ENCODE data around the gene RNASEH2A. TPM values are rescaled to one million over a fixed set of nuclear protein-coding genes. Genes with fewer than 3 reads are reported as not detected.

RNASEH2A gene
- polyA plus RNA-seq, 1 donor: 20.3 TPM

DNA sequence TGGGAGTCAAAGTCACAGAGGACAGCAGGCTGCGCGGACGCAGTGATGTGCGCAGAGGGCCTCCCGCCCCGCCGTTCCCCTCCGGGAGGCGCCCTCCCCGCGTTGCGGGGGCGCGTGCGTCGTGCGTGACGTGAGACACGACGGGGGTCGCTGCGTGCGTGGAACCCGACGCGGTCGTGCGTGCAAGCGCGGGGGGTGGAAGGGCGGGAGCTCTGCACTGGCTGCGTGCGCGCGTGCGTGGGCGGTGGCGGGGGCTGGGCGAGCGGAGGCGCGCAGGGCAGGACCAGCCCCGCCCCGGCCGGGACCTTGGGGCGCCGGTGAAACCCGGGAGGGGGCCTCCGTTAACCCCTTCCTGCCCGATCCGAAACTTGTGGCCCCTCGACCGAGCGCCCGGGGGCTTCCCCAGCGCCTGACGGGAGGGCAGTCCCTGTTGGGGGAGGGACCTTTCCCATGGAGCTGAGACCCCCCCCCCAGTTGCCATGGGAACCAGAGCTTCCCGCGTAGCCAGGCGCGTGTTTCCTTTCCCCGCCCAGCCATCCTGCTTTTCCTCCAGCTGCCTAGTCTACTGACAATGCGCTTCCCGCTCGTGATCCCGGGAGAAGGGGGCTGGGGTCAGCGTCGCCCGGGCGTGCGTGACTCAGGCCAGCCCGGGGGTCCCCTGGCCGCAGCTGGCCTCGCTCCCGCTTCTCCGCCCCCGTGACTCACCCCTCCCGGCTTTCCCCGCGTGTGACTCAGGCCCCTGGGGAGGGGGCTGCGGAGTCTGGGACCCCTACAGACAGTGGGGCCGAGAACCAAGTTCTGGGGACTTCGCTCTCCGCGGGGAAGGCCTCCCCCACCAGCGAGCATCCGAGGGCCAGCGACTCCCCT lies 23.7 kb upstream of the RNASEH2A start:
- H3K27me3 ChIP-seq (ENCODE audit: control insufficient read depth, insufficient read depth, low read length): no peaks in the 10 kb centered on the region
- H3K36me3 ChIP-seq (ENCODE audit: control insufficient read depth, insufficient read depth, low read length): no peaks in the 10 kb centered on the region
- peak overlapping the region; percentile 100 for H3K27ac ChIP-seq (ENCODE audit: low read length)
- H3K4me3 ChIP-seq (ENCODE audit: low read length): peak overlapping the region; percentile 58
- no peaks in the 10 kb centered on the region for H3K9me3 ChIP-seq (ENCODE audit: control insufficient read depth, low read depth, low read length)
- H3K4me1 ChIP-seq (ENCODE audit: control insufficient read depth, insufficient read depth, low read length): peaks cover 69% of the 10 kb centered on the region
- DNase-seq: peak; percentile 84 to 90
- WGBS (ENCODE audit: insufficient coverage, low lambda C conversion rate): no CpG with 5 or more reads among the region's 88 CpGs

DNA sequence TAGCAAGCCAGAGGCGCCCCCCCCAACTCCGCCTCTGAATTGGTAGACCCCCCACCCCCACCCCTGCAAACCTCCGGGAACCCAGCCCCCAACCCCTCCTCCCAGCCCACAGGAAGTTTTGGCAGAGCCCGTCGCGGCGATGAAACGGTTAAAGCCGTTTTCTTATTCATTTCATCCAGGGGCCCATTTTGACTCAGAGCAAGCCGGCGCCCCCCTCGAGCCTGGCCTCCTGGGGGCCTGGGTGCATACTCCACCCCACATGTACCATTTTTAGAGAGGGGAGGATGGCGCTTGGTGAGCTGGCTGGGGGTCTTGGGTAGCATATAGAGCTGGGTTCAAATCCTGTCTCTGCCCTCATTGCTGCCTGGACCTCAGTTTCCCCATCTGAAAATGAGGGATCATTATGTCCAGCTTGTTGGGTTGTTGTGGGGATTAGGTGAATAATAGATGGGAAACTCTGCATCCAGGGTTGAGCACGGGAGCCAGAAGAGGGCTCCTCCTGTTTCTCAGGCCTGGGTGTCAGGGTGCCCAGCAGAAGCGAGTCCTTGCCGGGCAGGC lies 23.0 kb upstream of the RNASEH2A start:
- Histone ChIP-seq H3K36me3 (ENCODE audit: control insufficient read depth, insufficient read depth, low read length) (no peaks in the 10 kb centered on the region), H3K27me3 (ENCODE audit: control insufficient read depth, insufficient read depth, low read length) (no peaks in the 10 kb centered on the region), H3K4me1 (ENCODE audit: control insufficient read depth, insufficient read depth, low read length) (peaks cover 75% of the 10 kb centered on the region), H3K9me3 (ENCODE audit: control insufficient read depth, low read depth, low read length) (no peaks in the 10 kb centered on the region), H3K4me3 (ENCODE audit: low read length) (peak overlapping the region; percentile 58), H3K27ac (ENCODE audit: low read length) (peak overlapping the region; percentile 100)
- DNase-seq: no peak
- WGBS (ENCODE audit: insufficient coverage, low lambda C conversion rate): no CpG with 5 or more reads among the region's 16 CpGs

DNA sequence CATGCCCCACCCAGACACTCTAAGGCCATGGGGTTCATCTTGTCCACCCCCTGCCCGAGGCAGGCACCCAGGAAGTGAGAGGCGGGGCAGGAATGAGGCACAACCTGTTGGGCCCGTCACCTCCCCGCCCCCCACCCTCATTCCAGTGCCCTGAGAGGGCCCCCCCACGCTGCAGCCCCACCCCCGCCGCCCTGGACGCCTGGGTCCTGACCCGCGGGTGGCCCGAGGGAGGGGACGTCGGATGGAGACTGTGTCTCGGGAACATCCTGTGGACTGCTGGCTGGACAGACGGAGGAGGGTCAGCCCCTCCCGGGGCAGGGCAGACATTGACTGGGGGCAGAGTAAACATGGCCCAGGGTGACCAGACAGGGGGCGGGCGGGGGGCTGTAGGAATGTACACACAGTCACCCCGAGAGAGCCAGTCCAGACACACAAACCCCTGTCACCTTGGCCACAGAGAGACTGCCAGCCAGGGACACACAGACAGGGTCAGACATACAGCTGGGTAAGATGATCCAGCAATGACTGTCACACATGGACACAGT lies 22.5 kb upstream of the RNASEH2A start:
- Histone ChIP-seq H3K4me1 (ENCODE audit: control insufficient read depth, insufficient read depth, low read length) (peaks cover 75% of the 10 kb centered on the region), H3K27ac (ENCODE audit: low read length) (peak overlapping the region; percentile 100), H3K4me3 (ENCODE audit: low read length) (no peak overlapping the region), H3K27me3 (ENCODE audit: control insufficient read depth, insufficient read depth, low read length) (no peaks in the 10 kb centered on the region), H3K36me3 (ENCODE audit: control insufficient read depth, insufficient read depth, low read length) (no peaks in the 10 kb centered on the region), H3K9me3 (ENCODE audit: control insufficient read depth, low read depth, low read length) (no peaks in the 10 kb centered on the region)
- peak in 1 of 2 donors; percentile 70 for DNase-seq
- WGBS (ENCODE audit: insufficient coverage, low lambda C conversion rate): no CpG with 5 or more reads among the region's 19 CpGs

DNA sequence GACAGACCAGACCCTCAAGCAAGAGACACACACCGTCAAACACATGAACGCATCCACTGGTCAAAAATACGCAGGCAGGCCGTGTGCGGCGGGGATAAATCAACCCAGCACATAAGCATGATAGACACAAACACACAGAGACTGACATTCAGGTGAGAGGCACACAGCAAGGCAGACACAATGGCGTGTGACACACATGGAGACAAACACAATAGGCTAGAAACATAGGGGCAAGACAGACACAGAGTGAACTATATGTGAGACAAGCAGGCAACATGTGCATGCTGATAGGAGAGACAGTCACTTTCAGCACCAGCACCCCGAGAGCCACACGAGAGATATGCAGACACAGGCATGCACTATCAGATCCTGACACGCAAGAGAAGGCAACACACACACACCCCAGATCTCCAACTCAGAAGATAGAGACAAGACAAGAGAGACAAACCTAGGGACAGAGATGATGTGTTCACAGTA lies 22.0 kb upstream of the RNASEH2A start:
- DNase-seq: peak in 1 of 2 donors; percentile 61
- H3K4me1 ChIP-seq (ENCODE audit: control insufficient read depth, insufficient read depth, low read length): peaks cover 75% of the 10 kb centered on the region
- peak overlapping the region; percentile 100 for H3K27ac ChIP-seq (ENCODE audit: low read length)

DNA sequence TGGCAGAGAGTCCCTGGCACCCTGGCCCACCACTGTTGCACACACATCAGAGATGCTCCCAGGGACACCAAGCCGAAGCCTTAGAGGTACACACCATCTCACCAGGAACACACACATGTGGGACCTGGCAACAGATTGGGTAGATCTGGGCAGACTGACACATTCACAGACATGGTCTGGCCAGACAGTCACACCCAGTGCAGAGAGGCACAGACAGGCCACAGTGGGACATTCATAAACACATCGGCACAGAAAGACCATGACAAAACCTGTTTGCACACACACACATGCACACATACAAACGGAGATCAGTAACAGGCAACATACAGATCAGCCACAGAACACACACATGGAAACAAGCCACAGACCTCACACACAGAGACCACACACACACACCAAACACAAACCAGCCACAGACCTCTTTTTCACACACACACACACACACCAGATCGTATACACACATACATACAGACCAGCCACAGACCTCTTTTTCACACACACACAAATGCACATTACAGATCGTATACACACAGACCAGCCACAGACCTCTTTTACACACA lies 21.4 kb upstream of the RNASEH2A start:
- H3K9me3 ChIP-seq (ENCODE audit: control insufficient read depth, low read depth, low read length): no peaks in the 10 kb centered on the region
- WGBS (ENCODE audit: insufficient coverage, low lambda C conversion rate): no CpG with 5 or more reads among the region's 5 CpGs
- peak overlapping the region; percentile 100 for H3K27ac ChIP-seq (ENCODE audit: low read length)
- H3K4me1 ChIP-seq (ENCODE audit: control insufficient read depth, insufficient read depth, low read length): peaks cover 74% of the 10 kb centered on the region
- H3K4me3 ChIP-seq (ENCODE audit: low read length): no peak overlapping the region
- no peaks in the 10 kb centered on the region for H3K36me3 ChIP-seq (ENCODE audit: control insufficient read depth, insufficient read depth, low read length)
- no peaks in the 10 kb centered on the region for H3K27me3 ChIP-seq (ENCODE audit: control insufficient read depth, insufficient read depth, low read length)
- peak in 1 of 2 donors; percentile 73 for DNase-seq

More for the DNA sequence above, 22.0 kb upstream of the RNASEH2A start:
- no peak overlapping the region for H3K4me3 ChIP-seq (ENCODE audit: low read length)
- H3K27me3 ChIP-seq (ENCODE audit: control insufficient read depth, insufficient read depth, low read length): no peaks in the 10 kb centered on the region
- no CpG with 5 or more reads among the region's 10 CpGs for WGBS (ENCODE audit: insufficient coverage, low lambda C conversion rate)
- no peaks in the 10 kb centered on the region for H3K9me3 ChIP-seq (ENCODE audit: control insufficient read depth, low read depth, low read length)
- H3K36me3 ChIP-seq (ENCODE audit: control insufficient read depth, insufficient read depth, low read length): no peaks in the 10 kb centered on the region

DNA sequence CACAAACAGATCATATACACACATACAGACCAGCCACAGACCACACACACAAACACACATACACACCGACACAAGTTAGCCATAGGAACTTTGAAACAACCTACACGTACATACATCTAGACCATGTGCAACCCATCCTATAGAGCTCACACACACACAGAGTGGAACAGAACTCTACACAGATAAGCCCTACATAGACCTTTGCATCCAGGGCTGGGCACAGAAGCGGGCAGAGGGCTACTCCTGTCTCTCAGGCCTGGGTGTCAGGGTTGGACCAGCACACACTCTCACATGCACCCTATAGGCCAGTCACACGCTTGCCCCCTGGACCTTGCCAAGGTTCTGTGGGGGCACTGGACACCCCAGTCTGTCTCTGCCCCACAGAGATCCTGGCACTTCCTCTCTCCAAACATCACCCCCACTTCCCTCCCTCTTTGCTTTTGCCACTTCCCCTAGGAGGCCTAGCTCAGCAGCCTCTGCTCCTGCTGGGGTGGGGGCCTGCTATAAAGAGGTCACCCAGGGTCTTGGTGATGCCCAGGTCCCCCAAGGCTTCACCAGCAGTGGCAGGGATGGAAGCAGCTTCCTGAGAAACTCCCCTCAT lies 20.9 kb upstream of the RNASEH2A start:
- peak; percentile 65 to 79 for DNase-seq
- Histone ChIP-seq H3K9me3 (ENCODE audit: control insufficient read depth, low read depth, low read length) (no peaks in the 10 kb centered on the region), H3K27ac (ENCODE audit: low read length) (peak overlapping the region; percentile 100), H3K4me3 (ENCODE audit: low read length) (no peak overlapping the region), H3K27me3 (ENCODE audit: control insufficient read depth, insufficient read depth, low read length) (no peaks in the 10 kb centered on the region), H3K4me1 (ENCODE audit: control insufficient read depth, insufficient read depth, low read length) (peaks cover 77% of the 10 kb centered on the region), H3K36me3 (ENCODE audit: control insufficient read depth, insufficient read depth, low read length) (no peaks in the 10 kb centered on the region)
- no CpG with 5 or more reads among the region's 4 CpGs for WGBS (ENCODE audit: insufficient coverage, low lambda C conversion rate)

DNA sequence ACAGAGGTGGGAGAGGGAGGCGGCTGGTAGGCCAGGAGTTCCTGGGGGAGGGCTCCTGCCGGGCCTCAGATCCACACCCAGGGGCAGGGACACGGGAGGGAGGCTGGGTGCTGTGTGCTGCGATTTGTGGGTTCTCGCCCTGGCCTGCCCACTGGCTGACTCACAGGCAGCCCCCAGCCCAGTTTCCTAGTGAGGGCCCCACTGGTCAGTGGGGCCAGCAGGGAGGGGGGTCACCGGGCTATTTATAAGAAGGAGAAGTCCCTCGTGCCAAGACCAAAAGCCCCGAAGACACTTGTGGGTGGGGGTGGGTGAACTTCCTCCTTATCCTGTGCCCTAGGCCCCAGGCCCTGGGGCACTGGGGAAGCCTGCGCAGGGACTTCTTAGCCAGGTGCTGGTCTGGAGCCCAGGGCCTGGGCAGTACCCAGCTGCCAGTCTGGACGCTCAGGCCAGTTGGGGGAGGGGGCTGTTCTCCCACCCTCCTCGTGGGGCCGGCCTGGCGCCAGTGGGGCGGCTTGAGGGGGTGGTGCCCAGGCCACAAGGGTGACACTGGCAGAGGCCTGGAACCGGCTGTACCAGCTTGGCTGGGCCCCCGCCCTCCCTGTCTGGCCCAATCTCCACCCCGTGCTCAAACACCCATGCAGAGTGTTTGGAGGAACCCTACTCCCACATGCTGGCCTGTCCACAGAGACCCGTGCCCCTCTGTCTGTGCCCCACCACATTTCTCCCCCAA lies 20.1 kb upstream of the RNASEH2A start:
- Histone ChIP-seq H3K27me3 (ENCODE audit: control insufficient read depth, insufficient read depth, low read length) (no peaks in the 10 kb centered on the region), H3K4me1 (ENCODE audit: control insufficient read depth, insufficient read depth, low read length) (peaks cover 82% of the 10 kb centered on the region), H3K4me3 (ENCODE audit: low read length) (no peak overlapping the region), H3K9me3 (ENCODE audit: control insufficient read depth, low read depth, low read length) (no peaks in the 10 kb centered on the region), H3K27ac (ENCODE audit: low read length) (peak overlapping the region; percentile 100), H3K36me3 (ENCODE audit: control insufficient read depth, insufficient read depth, low read length) (no peaks in the 10 kb centered on the region)
- no CpG with 5 or more reads among the region's 18 CpGs for WGBS (ENCODE audit: insufficient coverage, low lambda C conversion rate)
- DNase-seq: peak in 1 of 2 donors; percentile 50

DNA sequence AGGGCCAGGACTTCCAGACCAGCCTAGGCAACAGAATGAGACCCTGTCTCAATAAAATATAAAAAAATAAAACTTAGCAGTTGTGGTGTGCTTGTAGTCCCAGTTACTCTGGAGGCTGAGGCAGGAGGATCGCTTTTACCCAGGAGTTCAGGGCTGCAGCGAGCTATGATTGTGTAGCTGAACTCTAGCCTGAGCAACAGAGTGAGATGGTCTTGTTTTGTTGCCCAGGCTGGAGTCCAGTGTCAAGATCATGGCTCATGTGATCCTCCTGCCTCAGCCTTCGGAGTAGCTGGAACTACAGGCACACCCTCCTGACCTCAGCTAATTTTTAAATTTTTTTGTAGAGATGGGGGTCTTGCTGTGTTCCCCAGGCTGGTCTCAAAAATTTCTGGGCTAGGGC lies 19.4 kb upstream of the RNASEH2A start:
- H3K36me3 ChIP-seq (ENCODE audit: control insufficient read depth, insufficient read depth, low read length): no peaks in the 10 kb centered on the region
- peaks cover 78% of the 10 kb centered on the region for H3K4me1 ChIP-seq (ENCODE audit: control insufficient read depth, insufficient read depth, low read length)
- no peaks in the 10 kb centered on the region for H3K27me3 ChIP-seq (ENCODE audit: control insufficient read depth, insufficient read depth, low read length)
- H3K4me3 ChIP-seq (ENCODE audit: low read length): no peak overlapping the region
- no CpG with 5 or more reads among the region's 3 CpGs for WGBS (ENCODE audit: insufficient coverage, low lambda C conversion rate)
- no peaks in the 10 kb centered on the region for H3K9me3 ChIP-seq (ENCODE audit: control insufficient read depth, low read depth, low read length)
- DNase-seq: peak in 1 of 2 donors; percentile 55
- H3K27ac ChIP-seq (ENCODE audit: low read length): peak overlapping the region; percentile 100

DNA sequence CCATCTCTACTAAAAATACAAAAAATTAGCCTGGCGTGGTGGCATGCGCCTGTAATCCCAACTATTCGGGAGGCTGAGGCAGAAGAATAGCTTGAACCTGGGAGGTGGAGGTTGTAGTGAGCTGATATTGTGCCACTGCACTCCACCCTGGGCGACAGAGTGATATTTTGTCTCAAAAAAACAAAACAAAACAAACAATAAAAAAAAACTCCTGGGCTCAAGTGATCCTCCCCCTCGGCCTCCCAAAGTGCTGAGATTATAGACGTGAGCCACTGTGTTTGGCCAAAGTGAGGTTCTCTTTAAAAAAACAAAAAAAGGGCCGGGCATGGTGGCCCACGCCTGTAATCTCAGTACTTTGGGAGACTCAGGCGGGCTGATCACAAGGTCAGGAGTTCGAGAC lies 18.9 kb upstream of the RNASEH2A start:
- no peak for DNase-seq
- Histone ChIP-seq H3K4me1 (ENCODE audit: control insufficient read depth, insufficient read depth, low read length) (peaks cover 74% of the 10 kb centered on the region), H3K27ac (ENCODE audit: low read length) (peak overlapping the region; percentile 100), H3K4me3 (ENCODE audit: low read length) (no peak overlapping the region), H3K36me3 (ENCODE audit: control insufficient read depth, insufficient read depth, low read length) (no peaks in the 10 kb centered on the region), H3K9me3 (ENCODE audit: control insufficient read depth, low read depth, low read length) (no peaks in the 10 kb centered on the region), H3K27me3 (ENCODE audit: control insufficient read depth, insufficient read depth, low read length) (no peaks in the 10 kb centered on the region)
- 80% methylated on average over 1 of the region's 10 CpGs for WGBS (ENCODE audit: insufficient coverage, low lambda C conversion rate)
